Neuron (in vitro differentiated cells): ENCODE measurements around the gene SH3YL1.

Experiments
- H2AFZ ChIP-seq: one replicate; pipeline ENCODE4 v1.6.1; 2013; ENCODE audit warnings: low read depth, mild to moderate bottlenecking, inconsistent platforms, low read length, moderate library complexity
- H3K27me3 ChIP-seq: one replicate; pipeline ENCODE4 v1.6.1; 2013; ENCODE audit warnings: low read length; ENCODE audit not compliant: insufficient read depth
- H3K36me3 ChIP-seq: one replicate; pipeline ENCODE4 v1.6.1; 2013; ENCODE audit warnings: low read length; ENCODE audit not compliant: insufficient read depth
- H3K4me1 ChIP-seq: one replicate; pipeline ENCODE4 v1.6.1; 2013; ENCODE audit warnings: low read length; ENCODE audit not compliant: insufficient read depth
- H3K4me3 ChIP-seq: 2 replicates; pipeline ENCODE4 v1.5.1; 2013; ENCODE audit warnings: mild to moderate bottlenecking, low read length, moderate library complexity
- H3K9me3 ChIP-seq: one replicate; pipeline ENCODE4 v1.6.1; 2013; ENCODE audit warnings: low read length

SH3YL1 gene

DNA sequence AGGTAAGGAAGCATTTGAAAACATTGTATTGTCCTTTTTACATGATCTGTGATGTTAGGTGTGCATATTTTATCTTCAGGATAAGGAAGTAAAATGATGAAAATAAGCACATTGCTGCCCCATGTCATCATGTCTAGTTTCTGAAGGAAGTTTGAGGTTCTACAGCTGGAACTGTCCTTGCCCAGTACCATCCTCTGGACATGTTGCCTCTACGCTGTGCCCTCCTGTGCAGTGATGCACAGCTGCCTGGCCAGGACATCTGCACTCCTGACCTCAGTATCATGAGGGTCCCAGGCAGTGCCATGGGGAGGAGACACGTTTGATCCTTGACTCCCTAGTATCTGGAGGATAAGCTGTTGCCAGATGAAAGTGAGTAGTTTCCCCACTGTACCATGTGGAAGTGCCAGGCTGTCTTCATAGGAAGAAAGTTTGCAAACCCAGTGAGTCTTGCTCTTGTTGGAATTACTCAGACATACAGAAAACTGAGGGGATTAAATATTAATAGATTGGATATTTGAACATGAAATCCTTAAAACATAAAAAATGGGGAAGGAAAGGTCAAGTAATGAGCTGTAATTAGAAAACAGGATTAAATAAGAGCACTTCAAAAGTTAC, 14.6 kb upstream of the SH3YL1 start:
- peaks cover 56% of the 10 kb centered on the region for H3K36me3 ChIP-seq

GRCh38 chr2:275466-275865, 11.6 kb upstream of the SH3YL1 start:
- no peak overlapping the region for H3K4me3 ChIP-seq
- peaks cover 7% of the 10 kb centered on the region for H3K4me1 ChIP-seq
- no peaks in the 10 kb centered on the region for H3K9me3 ChIP-seq
- no peaks in the 10 kb centered on the region for H3K27me3 ChIP-seq
- peaks cover 66% of the 10 kb centered on the region for H3K36me3 ChIP-seq
- no peak overlapping the region for H2AFZ ChIP-seq

More for the DNA sequence above, 14.6 kb upstream of the SH3YL1 start:
- Histone ChIP-seq H3K9me3 (no peaks in the 10 kb centered on the region), H3K4me3 (no peak overlapping the region), H3K4me1 (peaks cover 27% of the 10 kb centered on the region), H2AFZ (no peak overlapping the region), H3K27me3 (no peaks in the 10 kb centered on the region)

GRCh38 chr2:274503-274902, 10.7 kb upstream of the SH3YL1 start:
- H3K36me3 ChIP-seq, result peaks cover 63% of the 10 kb centered on the region
- no peaks in the 10 kb centered on the region for H3K9me3 ChIP-seq
- no peak overlapping the region for H3K4me3 ChIP-seq
- H2AFZ ChIP-seq, result no peak overlapping the region
- no peaks in the 10 kb centered on the region for H3K27me3 ChIP-seq
- H3K4me1 ChIP-seq, result no peaks in the 10 kb centered on the region

DNA sequence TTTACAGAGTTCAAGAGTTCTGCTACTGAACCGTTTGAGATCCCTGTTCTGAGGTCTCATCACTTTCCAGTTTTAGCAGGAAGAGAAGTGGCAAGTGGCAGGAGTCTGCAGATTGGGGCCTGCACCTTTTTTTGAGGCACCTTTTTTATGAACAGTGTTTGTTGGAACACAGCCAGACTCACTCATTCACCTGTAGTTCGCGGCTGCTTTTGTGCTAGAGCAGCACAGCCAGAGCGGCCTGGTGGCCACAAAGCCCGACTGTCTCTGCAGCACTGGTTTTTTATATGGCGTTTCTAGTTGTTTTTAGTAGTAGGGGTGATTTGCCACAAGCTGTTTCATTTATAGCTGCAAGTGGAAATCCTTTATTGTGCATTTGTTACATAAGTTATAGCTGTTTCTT, 9.5 kb upstream of the SH3YL1 start:
- no peaks in the 10 kb centered on the region for H3K27me3 ChIP-seq
- no peaks in the 10 kb centered on the region for H3K9me3 ChIP-seq
- H3K4me3 ChIP-seq, result no peak overlapping the region
- peaks cover 53% of the 10 kb centered on the region for H3K36me3 ChIP-seq
- H3K4me1 ChIP-seq, result no peaks in the 10 kb centered on the region
- H2AFZ ChIP-seq, result no peak overlapping the region

DNA sequence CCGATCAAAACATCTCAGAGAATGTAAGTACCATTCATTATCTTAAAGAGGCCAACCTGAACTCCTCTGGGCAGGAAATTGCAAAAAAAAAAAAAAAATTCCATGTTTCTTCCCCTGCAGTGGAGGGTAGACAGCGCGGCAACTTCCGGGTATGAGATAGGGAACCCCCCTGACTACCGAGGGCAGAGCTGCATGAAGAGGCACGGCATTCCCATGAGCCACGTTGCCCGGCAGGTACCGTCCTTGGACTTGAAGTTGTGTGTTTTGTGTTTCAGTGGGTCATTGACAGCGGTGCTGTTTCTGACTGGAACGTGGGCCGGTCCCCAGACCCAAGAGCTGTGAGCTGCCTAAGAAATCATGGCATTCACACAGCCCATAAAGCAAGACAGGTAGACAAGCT, 8.1 kb upstream of the SH3YL1 start:
- Histone ChIP-seq H3K9me3 (no peaks in the 10 kb centered on the region), H3K27me3 (no peaks in the 10 kb centered on the region), H3K4me1 (peaks cover 1% of the 10 kb centered on the region), H3K36me3 (peaks cover 40% of the 10 kb centered on the region), H3K4me3 (no peak overlapping the region), H2AFZ (no peak overlapping the region)

GRCh38 chr2:270861-271260, 7.0 kb upstream of the SH3YL1 start:
- no peak overlapping the region for H3K4me3 ChIP-seq
- H3K27me3 ChIP-seq, result no peaks in the 10 kb centered on the region
- H3K9me3 ChIP-seq, result no peaks in the 10 kb centered on the region
- no peak overlapping the region for H2AFZ ChIP-seq
- H3K36me3 ChIP-seq, result peaks cover 36% of the 10 kb centered on the region
- H3K4me1 ChIP-seq, result peaks cover 12% of the 10 kb centered on the region

GRCh38 chr2:269356-270030, 5.7 kb upstream of the SH3YL1 start:
- H3K9me3 ChIP-seq, result no peaks in the 10 kb centered on the region
- H3K4me1 ChIP-seq, result peaks cover 16% of the 10 kb centered on the region
- no peaks in the 10 kb centered on the region for H3K27me3 ChIP-seq
- H3K4me3 ChIP-seq, result no peak overlapping the region
- peaks cover 32% of the 10 kb centered on the region for H3K36me3 ChIP-seq
- no peak overlapping the region for H2AFZ ChIP-seq

- Histone ChIP-seq H3K36me3 (peaks cover 23% of the 10 kb centered on the region), H3K9me3 (no peaks in the 10 kb centered on the region)
These were observed 4.5 kb upstream of the SH3YL1 start for GRCh38 chr2:268323-268722.

GRCh38 chr2:264493-265468, 949 bp upstream of the SH3YL1 start, which contains the start of gene ACP1:
Gene ACP1, plus strand, starts transcription at chr2:264947. Its CDS starts 18 bp downstream, at chr2:264965.
- Histone ChIP-seq H3K27me3 (no peaks in the 10 kb centered on the region), H3K4me3 (peak within 1 kb of the TSS; percentile 83), H2AFZ (peak within 1 kb of the TSS; percentile 82), H3K36me3 (peaks cover 5% of the 10 kb centered on the region), H3K9me3 (peaks cover 2% of the 10 kb centered on the region), H3K4me1 (peaks cover 19% of the 10 kb centered on the region)

More at GRCh38 chr2:268323-268722, 4.5 kb upstream of the SH3YL1 start:
- H3K4me3 ChIP-seq, result no peak overlapping the region
- peaks cover 19% of the 10 kb centered on the region for H3K4me1 ChIP-seq
- no peaks in the 10 kb centered on the region for H3K27me3 ChIP-seq
- no peak overlapping the region for H2AFZ ChIP-seq

DNA sequence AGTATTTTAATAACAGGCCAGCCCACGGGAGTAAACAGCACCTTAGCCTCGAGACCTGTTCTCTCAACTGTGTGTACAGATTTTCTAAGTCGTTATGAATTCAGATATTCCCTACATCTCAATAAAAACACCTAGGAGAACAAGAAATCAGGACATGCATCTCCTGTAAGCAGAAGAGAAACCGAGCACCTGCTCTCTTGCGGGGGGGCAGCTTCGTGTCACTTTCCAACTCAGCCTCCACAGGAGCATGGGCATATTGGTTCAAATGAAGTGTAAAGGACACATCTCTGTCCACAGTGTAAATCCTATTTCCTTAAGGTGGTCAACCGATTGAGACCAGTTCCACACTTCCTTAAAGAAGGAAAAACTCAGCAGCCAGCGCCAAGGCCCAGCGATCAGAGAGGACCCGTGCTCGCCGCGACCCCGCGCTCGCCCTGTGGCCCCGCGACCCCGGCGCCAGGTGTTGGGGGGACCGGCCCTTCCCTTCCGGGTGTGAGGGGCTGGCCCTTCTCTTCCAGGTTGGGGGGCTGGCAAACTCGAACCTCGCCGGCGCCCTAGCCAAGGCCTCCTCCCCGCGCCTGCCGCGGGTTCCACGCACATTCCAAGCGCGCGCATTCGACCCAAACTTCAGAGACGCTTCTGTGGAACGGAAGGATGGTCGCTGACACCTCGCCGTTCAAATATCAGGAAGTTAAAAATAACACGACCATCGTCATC, 652 bp downstream of the SH3YL1 start:
- H3K27me3 ChIP-seq, result no peaks in the 10 kb centered on the region
- no peak overlapping the region for H2AFZ ChIP-seq
- peaks cover 19% of the 10 kb centered on the region for H3K4me1 ChIP-seq
- H3K4me3 ChIP-seq, result peak overlapping the region; percentile 83
- H3K9me3 ChIP-seq, result peaks cover 10% of the 10 kb centered on the region
- H3K36me3 ChIP-seq, result peaks cover 7% of the 10 kb centered on the region

- H3K4me3 ChIP-seq, result no peak overlapping the region
- H3K9me3 ChIP-seq, result peaks cover 13% of the 10 kb centered on the region
- no peak overlapping the region for H2AFZ ChIP-seq
- no peaks in the 10 kb centered on the region for H3K27me3 ChIP-seq
- H3K36me3 ChIP-seq, result peaks cover 7% of the 10 kb centered on the region
- peaks cover 19% of the 10 kb centered on the region for H3K4me1 ChIP-seq
These were observed 1.7 kb downstream of the SH3YL1 start for GRCh38 chr2:262117-262516.

DNA sequence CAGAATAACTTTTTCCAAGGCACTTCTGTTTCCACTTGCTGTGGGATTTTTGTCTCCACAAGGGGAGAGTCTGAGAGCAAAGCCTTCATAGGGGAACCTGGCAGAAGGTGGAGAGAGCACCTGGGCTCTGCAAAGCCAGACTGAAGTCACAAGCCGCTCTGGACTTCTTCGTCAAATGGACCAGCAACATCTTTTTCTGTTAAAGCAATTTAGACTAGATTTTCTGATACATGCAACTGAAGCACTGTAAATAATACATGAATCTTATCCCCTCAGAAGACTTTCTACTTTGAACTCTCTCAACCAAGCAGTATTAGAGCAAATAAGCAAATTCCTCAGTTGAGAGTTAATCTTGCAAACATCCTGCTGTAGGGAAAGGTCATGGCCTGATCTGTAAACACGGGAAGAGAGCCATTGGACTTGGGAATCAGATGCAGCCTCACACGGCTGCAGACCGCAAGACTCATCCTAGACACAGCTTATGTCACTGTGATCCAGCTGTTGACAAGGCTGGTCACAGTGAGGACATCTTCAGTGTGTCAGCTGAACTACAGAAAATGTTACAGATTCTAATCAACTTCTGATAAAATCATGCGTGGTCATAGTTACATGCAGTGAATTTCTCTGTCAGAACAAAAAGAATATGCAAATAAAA, 3.2 kb downstream of the SH3YL1 start:
- Histone ChIP-seq H3K4me1 (peaks cover 5% of the 10 kb centered on the region), H3K27me3 (no peaks in the 10 kb centered on the region), H2AFZ (no peak overlapping the region), H3K36me3 (peaks cover 2% of the 10 kb centered on the region), H3K4me3 (no peak overlapping the region), H3K9me3 (peaks cover 13% of the 10 kb centered on the region)
